Testis (tissue), 3 donors: Measurements from ENCODE around the gene CPLANE2. TPM values are rescaled to one million over a fixed set of nuclear protein-coding genes. Genes with fewer than 3 reads are reported as not detected.

Source experiments
- DNase-seq: peaks from one replicate; pipeline ENCODE4 v3.0.0-alpha.2; 2019
- H3K27ac ChIP-seq, 2 donors: fragments of 200-600 bp; sonication (generic); one replicate each; pipeline ENCODE4 v1.5.1; 2019
- H3K27me3 ChIP-seq: fragments of 200-600 bp; sonication (generic); one replicate; pipeline ENCODE4 v1.5.1; 2019
- H3K36me3 ChIP-seq: fragments of 200-600 bp; sonication (generic); one replicate; pipeline ENCODE4 v1.5.1; 2017; ENCODE audit warnings: low read depth; ENCODE audit errors: missing control alignments
- H3K4me1 ChIP-seq: fragments of 200-600 bp; sonication (generic); one replicate; pipeline ENCODE4 v1.5.1; 2019
- H3K4me3 ChIP-seq, 2 donors: fragments of 200-600 bp; sonication (generic); one replicate each; pipeline ENCODE4 v1.5.1; 2017 to 2019
- H3K9me3 ChIP-seq: fragments of 200-600 bp; sonication (generic); one replicate; pipeline ENCODE4 v1.5.1; 2017
- POLR2A ChIP-seq: fragments of 450-650 bp; IDR thresholded peaks from one replicate; pipeline ENCODE4 v1.6.1; 2017; ENCODE audit warnings: antibody characterized with exemption, mild to moderate bottlenecking, moderate library complexity
- WGBS, 2 donors: methylation state at CpG; one replicate each; pipeline ENCODE4 v1.1.5; 2018; 5-methylcytosine and 5-hydroxymethylcytosine counted together
- intact Hi-C: fragments of 100-400 bp; cut with DNase I; formaldehyde crosslinking; loops from one replicate; pipeline ENCODE4 v1.15.1; 2023; ENCODE audit warnings: low total_unique reads
- polyA plus RNA-seq: library from polyadenylated mRNA; stranded (reverse); fragments of 350-450 nt; fragmentation: Illumina TruSeq; extraction: RNeasy Lipid Tissue Mini Kit (QIAGEN cat#74804); gene quantifications from one replicate; pipeline ENCODE4 v1.2.3, GENCODE V29; 2014; ENCODE audit warnings: low read depth, low replicate concordance; ENCODE audit not compliant: insufficient read depth
- total RNA-seq, 2 donors: library from RNA; depleted of rRNA; stranded (reverse); fragments of >200 nt; gene quantifications; one replicate each; pipeline ENCODE4 v1.2.3, GENCODE V29; 2016
- TF ChIP-seq, protein P1 (sequence below), 3 experiments: fragments of 450-650 bp in 2 of 3; fragments of 200-600 bp in 1 of 3; sonication (generic) in 1 of 3; IDR thresholded peaks; one replicate each; pipeline ENCODE4 v1.5.1; 2016 to 2019; ENCODE audit warnings: antibody characterized with exemption in 3 of 3, mild to moderate bottlenecking in 2 of 3, moderate library complexity in 1 of 3

Gene CPLANE2
- total and polyA plus RNA-seq, 3 donors from 2014 or later, result 10.6 to 11.8 (median 11.1) TPM

- 99 to 100% methylated on average over 1 to 5 of the region's 5 CpGs for WGBS, 2 donors
- DNase-seq, result no peak
- Histone ChIP-seq H3K27ac (no peak overlapping the region), H3K36me3 (no peaks in the 10 kb centered on the region), H3K27me3 (no peaks in the 10 kb centered on the region), H3K4me3 (no peak overlapping the region), H3K9me3 (no peaks in the 10 kb centered on the region), H3K4me1 (peaks cover 8% of the 10 kb centered on the region)
- intact Hi-C loops, result no loop called here
- TF ChIP-seq, protein P1, sequence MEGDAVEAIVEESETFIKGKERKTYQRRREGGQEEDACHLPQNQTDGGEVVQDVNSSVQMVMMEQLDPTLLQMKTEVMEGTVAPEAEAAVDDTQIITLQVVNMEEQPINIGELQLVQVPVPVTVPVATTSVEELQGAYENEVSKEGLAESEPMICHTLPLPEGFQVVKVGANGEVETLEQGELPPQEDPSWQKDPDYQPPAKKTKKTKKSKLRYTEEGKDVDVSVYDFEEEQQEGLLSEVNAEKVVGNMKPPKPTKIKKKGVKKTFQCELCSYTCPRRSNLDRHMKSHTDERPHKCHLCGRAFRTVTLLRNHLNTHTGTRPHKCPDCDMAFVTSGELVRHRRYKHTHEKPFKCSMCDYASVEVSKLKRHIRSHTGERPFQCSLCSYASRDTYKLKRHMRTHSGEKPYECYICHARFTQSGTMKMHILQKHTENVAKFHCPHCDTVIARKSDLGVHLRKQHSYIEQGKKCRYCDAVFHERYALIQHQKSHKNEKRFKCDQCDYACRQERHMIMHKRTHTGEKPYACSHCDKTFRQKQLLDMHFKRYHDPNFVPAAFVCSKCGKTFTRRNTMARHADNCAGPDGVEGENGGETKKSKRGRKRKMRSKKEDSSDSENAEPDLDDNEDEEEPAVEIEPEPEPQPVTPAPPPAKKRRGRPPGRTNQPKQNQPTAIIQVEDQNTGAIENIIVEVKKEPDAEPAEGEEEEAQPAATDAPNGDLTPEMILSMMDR (IDR thresholded peaks at IDR 0.05), result no peak
- TF ChIP-seq POLR2A, result no peak
Observed at GRCh38 chr1:16232316-16232710, 4.7 kb downstream of the CPLANE2 start.

DNA sequence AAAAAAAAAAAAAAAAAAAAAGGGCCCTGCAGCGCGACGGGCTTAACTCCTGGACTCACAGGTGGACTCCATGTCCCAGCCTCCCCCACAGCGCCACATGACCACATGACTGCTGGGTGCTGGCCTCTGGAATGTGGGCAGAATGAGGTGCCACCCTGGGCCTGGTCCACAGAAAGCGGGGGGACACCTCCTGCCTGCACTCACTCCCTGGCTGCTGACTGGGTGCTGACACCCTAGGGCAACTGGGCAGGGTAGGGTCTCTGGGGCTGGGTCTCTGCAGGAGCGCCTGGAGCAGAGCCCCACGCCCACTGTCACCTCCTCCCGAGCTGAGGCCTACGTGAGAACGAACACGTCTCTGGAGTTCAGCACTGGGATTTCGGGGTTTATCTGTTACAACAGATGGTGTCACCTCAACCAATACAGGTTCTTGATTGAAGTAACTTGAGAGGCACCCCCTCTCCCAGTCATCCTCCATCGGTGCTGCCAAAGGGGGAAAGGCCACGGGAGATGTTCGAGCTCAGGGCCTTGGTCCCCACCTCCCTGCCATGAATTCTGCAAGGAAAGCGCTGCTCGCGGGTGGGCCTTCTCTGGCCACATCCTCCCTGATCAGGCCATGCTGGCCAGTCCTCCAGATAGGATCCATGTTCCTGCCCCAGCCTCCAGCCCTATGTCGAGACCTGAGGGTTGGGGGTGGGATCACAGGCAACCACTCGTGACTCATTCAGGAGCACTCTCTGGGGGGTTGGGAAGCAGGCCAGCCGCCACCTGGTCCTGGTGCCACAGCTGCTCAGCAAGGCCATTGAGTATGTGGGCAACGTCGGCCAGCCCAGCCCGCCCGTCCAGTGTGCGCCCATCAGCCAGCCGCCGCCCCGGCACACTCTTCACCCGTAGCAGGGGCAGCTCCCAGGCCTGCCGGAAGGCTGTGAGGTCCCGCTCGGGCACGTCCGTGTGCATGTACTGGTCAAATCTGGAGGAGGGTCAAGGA lies 5.4 kb downstream of the CPLANE2 start:
- no peak overlapping the region for H3K4me3 ChIP-seq
- DNase-seq, result no peak
- no peak for TF ChIP-seq POLR2A
- TF ChIP-seq, protein P1 (IDR thresholded peaks at IDR 0.05), result no peak
- intact Hi-C loops, result no loop called here
- H3K9me3 ChIP-seq, result no peaks in the 10 kb centered on the region
- H3K36me3 ChIP-seq, result no peaks in the 10 kb centered on the region
- 92% methylated on average over 27 to 35 of the region's 35 CpGs for WGBS, 2 donors
- no peak overlapping the region for H3K27ac ChIP-seq
- H3K4me1 ChIP-seq, result peaks cover 11% of the 10 kb centered on the region
- no peaks in the 10 kb centered on the region for H3K27me3 ChIP-seq

DNA sequence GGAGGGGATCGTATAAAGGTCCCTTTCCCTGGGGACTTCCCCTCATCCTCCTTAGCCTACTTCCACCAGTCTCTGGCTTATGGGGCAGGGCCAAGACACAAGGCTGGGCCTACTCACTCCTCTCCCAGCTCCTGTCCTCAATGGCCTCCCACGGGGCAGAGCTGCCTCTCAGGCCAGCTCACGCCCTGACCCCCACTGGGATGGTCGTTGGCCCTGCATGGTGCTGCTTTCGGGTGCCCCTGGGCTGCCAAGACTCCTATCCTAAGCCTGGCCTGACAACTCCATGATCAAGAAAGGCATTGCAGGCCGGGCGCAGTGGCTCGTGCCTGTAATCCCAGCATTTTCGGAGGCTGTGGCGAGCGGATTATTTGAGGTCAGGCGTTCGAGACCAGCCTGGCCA lies 6.2 kb downstream of the CPLANE2 start:
- Histone ChIP-seq H3K9me3 (no peaks in the 10 kb centered on the region), H3K27ac (no peak overlapping the region), H3K27me3 (no peaks in the 10 kb centered on the region), H3K4me3 (no peak overlapping the region), H3K4me1 (peaks cover 8% of the 10 kb centered on the region), H3K36me3 (no peaks in the 10 kb centered on the region)
- intact Hi-C loops, result no loop called here
- no peak for DNase-seq
- 83 to 92% methylated on average over 12 to 13 of the region's 13 CpGs for WGBS, 2 donors
- TF ChIP-seq, protein P1 (IDR thresholded peaks at IDR 0.05), result no peak
- no peak for TF ChIP-seq POLR2A

- no peaks in the 10 kb centered on the region for H3K36me3 ChIP-seq
- intact Hi-C loops, result no loop called here
- H3K4me3 ChIP-seq, result no peak overlapping the region
- TF ChIP-seq, protein P1 (IDR thresholded peaks at IDR 0.05), result no peak
- TF ChIP-seq POLR2A, result no peak
- WGBS, 2 donors, result 82 to 93% methylated on average over 6 to 13 of the region's 13 CpGs
- DNase-seq, result no peak
- peaks cover 8% of the 10 kb centered on the region for H3K4me1 ChIP-seq
- H3K9me3 ChIP-seq, result no peaks in the 10 kb centered on the region
- no peaks in the 10 kb centered on the region for H3K27me3 ChIP-seq
- no peak overlapping the region for H3K27ac ChIP-seq
Observed at GRCh38 chr1:16229976-16230740, 6.8 kb downstream of the CPLANE2 start.
